ENCODE measurements around the gene PPIL1. TPM values are rescaled to one million over a fixed set of nuclear protein-coding genes. Genes with fewer than 3 reads are reported as not detected.

PPIL1 gene
- total and polyA plus RNA-seq, 2 of the 4 experiments (the other 2 are of a cell fraction): 28.4 to 58.4 TPM

DNA sequence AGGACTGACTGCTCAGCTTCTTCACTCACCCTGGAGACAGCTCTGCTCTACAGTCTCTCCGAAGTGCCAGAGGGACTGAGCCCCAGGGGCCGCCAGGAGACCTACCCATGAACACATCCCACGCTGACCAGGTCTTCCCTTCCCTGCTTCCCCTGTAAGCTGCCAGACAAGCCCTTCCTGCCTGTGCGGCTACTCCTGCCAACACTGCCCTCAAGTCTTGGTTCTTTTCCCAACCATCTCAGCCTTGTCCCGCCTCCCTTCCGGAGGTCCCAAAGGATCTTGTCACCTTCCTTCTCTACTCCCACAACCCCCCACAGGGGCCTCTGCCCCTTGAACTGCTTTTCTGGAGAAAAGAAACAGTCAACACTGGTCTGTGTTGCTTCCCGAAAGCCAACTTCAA lies 50.4 kb downstream of the PPIL1 start:
- Histone ChIP-seq H3K79me1 (ENCODE audit: low read depth in 1 of 2, low read length in 2 of 2) (no peaks in the 10 kb centered on the region), H3K9ac (ENCODE audit: low read depth, low read length) (no peak overlapping the region)

More for the DNA sequence above, 50.4 kb downstream of the PPIL1 start:
- WGBS, 2 experiments (ENCODE audit: extremely low coverage in 2 of 2, insufficient read length in 1 of 2): 100% methylated on average over 2 of the region's 7 CpGs; no CpG with 5 or more reads in 1 of the 2 experiments
- ATAC-seq (ENCODE audit: low read depth) (no peak), DNase-seq (no peak)
- no peak overlapping the region for H3K4me2 ChIP-seq (ENCODE audit: low read depth, low read length)
- H3K18ac ChIP-seq (ENCODE audit: low read depth, low read length): no peak overlapping the region
- H2AK5ac ChIP-seq (ENCODE audit: low read depth, low read length): no peak overlapping the region
- no peak overlapping the region for H4K8ac ChIP-seq (ENCODE audit: low read depth in 2 of 2, low read length in 2 of 2)
- in situ Hi-C loops (cut with MboI; ENCODE audit: low sequenced_read_pairs): no loop called here
- H3K14ac ChIP-seq (replicated peaks; ENCODE audit: low read depth, low read length): no peak overlapping the region
- no peaks in the 10 kb centered on the region for H3K9me3 ChIP-seq (ENCODE audit: control insufficient read depth, insufficient read depth, low read length)
- H3K27ac ChIP-seq (ENCODE audit: insufficient read depth, low read length): no peak overlapping the region
- intact Hi-C loops (cut with micrococcal nuclease): no loop called here
- H2BK20ac ChIP-seq (ENCODE audit: low read depth, low read length): no peak overlapping the region
- POLR2A ChIA-PET (ENCODE audit: unreplicated experiment): no interaction called here
- no peak overlapping the region for H3K56ac ChIP-seq (ENCODE audit: extremely low read depth, insufficient read depth, low read length)
- TF ChIP-seq RAD21 (IDR thresholded peaks at IDR 0.05; ENCODE audit: low read length): no peak
- H3K4ac ChIP-seq (ENCODE audit: low read depth, low read length): no peak overlapping the region
- H3K4me3 ChIP-seq (ENCODE audit: insufficient read depth, low read depth, low read length): no peak overlapping the region
- CTCF ChIA-PET: no interaction called here
- H4K20me1 ChIP-seq (ENCODE audit: insufficient read depth, low read length): no peaks in the 10 kb centered on the region
- peaks cover 5% of the 10 kb centered on the region; the same call in 1 of the 2 replicates for H3K9me1 ChIP-seq (ENCODE audit: insufficient read depth, low read length)
- H2AK9ac ChIP-seq (replicated peaks; ENCODE audit: low read depth, low read length, poor library complexity): no peak overlapping the region
- H2AFZ ChIP-seq (replicated peaks; ENCODE audit: low read length, poor library complexity): peak overlapping the region; percentile 35
- BruUV-seq (replicated peaks): no TSS peak
- H2BK120ac ChIP-seq (ENCODE audit: low read depth, low read length): no peak overlapping the region
- no peak overlapping the region for H4K5ac ChIP-seq (ENCODE audit: low read depth, low read length)
- dilution Hi-C loops (cut with HindIII; ENCODE audit: low sequenced_read_pairs, unreplicated experiment): no loop called here
- peaks cover 9% of the 10 kb centered on the region for H3K4me1 ChIP-seq (ENCODE audit: control insufficient read depth, insufficient read depth, low read length)
- H4K91ac ChIP-seq (ENCODE audit: insufficient read depth, low read depth, low read length): no peak overlapping the region
- no peak overlapping the region for H2BK5ac ChIP-seq (ENCODE audit: low read depth, low read length, poor library complexity, severe bottlenecking)
- H3K23ac ChIP-seq (ENCODE audit: low read depth, low read length): no peak overlapping the region
- no peak overlapping the region for H2BK15ac ChIP-seq (ENCODE audit: low read depth, low read length)
- H3K36me3 ChIP-seq (ENCODE audit: control insufficient read depth, insufficient read depth, low read length): no peaks in the 10 kb centered on the region
- H3K27me3 ChIP-seq (ENCODE audit: control insufficient read depth, insufficient read depth, low read length): peaks cover 3% of the 10 kb centered on the region; the same call in 1 of the 2 replicates

Measured in IMR-90 (cell line).